KG1 (cell line): ENCODE data around the gene A4GALT.

Experiments used
- DNase-seq: peaks from one replicate; lab custom pipeline; 2025; lab: John Stamatoyannopoulos, UW

Gene A4GALT

GRCh38 chr22:42701694-42702093 lies 19.0 kb downstream of the A4GALT start:
- DNase-seq = no peak

DNA sequence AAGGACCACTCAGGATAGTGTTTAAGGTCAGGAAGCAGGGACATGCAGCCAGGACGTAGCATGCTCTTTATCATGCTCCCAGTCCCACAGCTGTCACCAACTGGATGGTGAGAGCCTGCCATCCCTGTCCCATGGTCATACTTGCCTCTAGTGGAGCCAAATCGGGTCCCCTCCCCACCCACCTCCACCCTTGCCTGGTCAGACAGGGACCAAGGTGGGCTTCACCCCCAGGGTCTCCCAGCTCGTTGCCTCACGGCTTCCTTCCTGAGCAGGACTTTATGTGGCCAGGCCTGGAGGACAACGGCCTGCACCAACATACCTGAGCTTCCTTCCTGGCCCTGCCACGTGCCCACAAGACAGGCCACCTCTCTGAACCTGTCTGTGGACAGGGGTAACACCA lies 19.8 kb downstream of the A4GALT start:
- no peak for DNase-seq

- no peak for DNase-seq
Measured at GRCh38 chr22:42700355-42700754, 20.3 kb downstream of the A4GALT start.

DNA sequence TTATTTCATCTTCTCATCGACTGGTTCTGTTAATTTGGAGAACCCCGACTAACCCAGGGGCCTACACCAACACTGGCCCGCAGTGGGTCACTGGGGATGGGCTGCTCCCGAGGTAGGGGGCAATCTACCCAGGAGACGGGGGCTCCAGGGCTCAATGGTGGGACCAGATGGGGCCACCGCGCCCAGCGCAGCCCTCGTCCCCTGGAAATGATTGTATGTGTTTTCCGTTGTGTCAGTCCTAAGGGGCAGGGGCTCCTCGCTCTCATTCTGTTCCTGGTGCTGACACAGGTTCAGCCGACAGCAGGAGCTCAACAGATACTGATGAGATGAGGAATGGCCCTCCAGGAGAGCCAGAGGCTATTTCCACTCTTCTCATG lies 20.7 kb downstream of the A4GALT start:
- DNase-seq = no peak

- DNase-seq = no peak
Measured at GRCh38 chr22:42699281-42699975, 21.2 kb downstream of the A4GALT start.

DNA sequence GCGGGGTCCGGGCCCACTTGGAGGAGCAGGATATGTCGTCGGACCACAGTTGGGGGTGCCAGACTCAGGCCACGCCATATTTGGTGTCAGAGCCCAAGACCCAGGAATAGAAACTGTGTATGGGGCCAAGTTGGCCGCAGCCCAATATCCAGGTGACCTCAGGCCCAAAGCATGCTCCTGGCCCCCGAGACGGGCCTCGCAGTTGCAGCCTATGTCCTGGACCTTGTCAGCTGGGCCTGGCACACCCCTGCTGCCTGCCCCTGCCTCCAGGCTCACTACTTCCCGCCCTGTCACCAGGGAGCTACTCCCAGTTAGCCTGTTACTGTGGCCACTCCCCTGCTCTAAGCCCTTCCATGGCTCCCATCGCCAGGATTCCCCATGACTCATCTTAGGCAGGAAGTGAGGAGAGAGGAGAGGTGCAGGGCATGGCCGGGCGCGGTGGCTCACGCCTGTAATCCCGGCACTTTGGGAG lies 23.1 kb downstream of the A4GALT start:
- no peak for DNase-seq

DNA sequence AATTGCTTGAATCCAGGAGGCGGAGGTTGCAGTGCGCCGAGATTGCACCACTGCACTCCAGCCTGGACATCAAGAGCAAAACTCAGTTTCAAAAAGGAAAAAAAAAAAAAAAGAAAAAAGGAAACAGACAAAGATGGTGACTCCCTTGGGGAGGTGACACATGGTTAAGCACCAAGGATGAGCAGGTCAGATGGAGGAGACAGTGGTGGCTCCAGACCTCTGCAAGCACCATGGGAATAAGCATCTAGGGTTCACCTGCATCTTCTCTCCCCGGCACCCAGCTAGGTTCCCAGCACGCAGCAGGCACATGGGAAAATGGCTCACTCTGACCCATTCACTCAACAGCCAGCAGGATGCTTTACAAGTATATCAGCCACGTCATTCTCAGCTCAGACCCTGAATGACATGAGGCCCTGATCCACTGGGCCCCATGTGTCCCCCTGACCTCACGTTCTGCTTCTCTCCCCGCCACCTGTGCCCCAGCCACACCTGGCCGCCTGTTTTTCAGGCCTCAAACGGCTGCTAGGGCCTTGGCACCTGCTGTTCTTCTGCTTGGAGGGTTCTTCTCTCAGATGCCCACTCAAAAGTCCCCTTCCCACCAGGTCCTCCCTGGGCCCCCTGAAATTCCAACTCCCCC lies 24.2 kb downstream of the A4GALT start:
- DNase-seq = no peak

DNA sequence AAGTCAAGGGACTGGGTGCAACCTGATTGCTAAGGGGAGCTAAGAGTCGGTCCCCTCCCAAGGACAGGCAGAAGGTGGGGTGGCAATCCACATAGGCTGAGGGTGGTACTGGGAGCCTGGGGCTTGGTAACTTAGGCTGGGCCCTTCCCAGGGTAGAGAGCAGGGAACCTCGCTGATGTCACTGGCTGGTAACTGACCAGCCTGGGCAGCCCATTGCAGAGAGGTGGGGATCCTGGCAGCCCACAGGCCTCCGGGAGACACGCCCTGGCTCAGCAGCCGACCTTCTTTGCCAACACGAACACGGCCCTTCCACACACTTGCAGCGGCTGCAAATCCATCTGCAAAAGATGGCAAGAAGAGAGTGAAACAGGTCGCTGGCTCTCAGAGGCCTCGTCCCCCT lies 25.4 kb downstream of the A4GALT start:
- no peak for DNase-seq

DNA sequence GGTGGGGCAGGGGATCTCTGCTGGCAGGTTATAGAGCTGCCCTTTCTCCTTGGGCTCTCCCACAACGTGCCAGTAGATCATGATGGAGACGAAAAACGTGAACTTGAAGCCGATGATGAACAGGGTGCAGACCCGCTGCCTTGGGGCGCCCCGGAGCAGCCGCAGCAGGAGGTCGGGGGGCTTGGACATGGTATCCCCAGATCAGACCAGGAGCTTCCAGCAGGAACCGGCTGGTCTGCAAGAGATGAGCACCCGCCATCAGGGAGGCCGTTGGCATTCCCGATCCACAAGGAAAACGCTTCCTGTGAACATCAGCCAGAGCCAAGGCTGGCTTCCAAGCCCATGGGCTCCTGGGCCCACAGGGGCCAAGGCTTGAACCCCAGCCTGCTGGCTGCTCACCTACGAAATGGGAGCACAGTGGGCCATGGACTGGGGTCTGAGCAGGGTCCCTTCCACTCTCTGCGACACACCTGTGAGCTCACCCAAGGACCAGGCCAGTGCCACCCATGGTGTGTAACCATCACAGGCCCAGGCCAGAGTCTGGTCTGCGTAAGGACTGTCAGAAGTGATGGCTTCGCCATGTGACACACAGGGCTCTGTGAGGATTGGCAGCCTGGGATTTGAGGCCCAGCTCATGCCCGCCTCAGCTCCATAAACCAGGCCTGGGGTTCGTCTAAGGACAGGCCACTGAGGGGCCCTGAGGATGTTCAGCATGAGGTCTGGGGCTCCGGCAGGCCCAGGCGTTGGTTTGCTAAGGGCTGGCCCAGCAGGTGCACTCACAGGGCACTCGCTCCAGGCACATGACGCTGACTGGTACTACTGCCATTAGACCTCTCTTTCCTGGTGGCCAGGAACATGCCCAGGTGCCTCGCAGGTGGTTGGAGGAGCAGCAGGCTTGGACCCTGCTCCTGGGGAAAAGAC lies 26.6 kb downstream of the A4GALT start:
- DNase-seq = no peak

- DNase-seq = no peak
Measured at GRCh38 chr22:42693055-42693762, 27.5 kb downstream of the A4GALT start.

GRCh38 chr22:42692239-42693054 lies 28.2 kb downstream of the A4GALT start:
- DNase-seq = no peak

DNA sequence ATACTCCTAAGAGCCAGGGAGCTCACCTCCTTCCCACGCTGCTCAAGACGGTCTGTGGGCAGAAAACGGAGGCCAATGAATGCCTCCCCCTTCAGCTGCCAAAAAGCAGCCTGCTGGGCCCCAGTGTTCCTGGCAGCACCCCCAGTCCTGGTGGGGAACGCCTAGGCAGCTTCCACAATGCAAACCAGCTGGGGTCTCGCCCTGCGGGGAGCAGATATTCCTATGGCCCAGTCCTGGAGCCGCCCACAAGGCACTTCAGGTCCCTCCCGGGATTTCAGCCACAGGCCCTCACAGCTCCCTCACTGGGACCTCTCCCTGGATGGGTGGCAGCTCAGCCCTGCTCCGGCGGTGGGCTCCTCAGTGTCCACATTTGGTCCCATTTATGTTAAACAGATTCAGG lies 29.2 kb downstream of the A4GALT start:
- no peak for DNase-seq

DNA sequence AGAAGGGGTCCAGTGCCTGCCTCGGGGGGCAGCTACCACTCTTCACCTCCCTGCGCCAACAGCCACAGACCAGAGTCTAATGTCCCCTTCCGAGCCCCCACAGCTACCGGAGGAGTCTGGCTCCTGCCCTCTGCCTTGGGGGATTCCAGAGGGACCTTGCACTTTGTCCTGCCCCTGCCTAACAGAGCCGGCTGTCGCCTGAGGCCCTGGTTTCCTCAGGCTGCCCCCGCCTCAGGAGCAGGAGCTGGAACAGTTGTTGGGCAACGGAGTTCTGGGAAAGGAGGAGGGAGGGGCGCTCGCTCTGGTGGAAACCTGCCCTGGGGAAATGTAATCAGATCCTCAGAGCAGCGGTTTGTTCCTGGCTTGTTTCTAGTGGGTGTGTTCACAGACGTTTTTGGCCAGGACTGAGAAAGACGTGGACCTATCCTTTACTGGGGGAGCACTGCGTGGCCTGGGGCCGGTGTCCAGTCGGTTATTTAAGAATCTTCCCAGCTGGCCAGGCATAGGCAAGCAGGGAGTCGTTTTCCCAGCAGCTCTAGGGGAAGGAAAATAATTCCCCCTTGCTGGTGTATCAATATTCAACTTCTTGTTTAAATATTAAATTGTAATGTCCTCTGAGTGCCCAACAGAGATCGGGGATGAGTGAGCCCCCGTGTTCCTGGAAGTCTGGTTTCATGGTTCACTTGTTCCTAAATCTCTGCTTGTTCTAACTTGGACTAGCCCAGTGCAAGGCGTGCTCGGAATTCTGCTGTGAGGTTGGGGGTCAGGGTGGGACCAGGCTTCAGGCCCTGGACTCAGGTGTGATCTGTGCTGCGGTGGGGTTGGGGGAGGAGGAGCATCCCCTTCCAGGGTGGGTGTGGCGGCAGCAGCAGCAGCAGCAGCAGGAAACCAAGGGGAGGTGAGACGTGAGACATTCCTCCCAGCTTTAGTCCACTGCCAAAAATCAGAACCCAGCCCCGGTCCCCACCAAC lies 32.1 kb downstream of the A4GALT start:
- no peak for DNase-seq

- DNase-seq = no peak
Measured at GRCh38 chr22:42686756-42687491, 33.7 kb downstream of the A4GALT start.

DNA sequence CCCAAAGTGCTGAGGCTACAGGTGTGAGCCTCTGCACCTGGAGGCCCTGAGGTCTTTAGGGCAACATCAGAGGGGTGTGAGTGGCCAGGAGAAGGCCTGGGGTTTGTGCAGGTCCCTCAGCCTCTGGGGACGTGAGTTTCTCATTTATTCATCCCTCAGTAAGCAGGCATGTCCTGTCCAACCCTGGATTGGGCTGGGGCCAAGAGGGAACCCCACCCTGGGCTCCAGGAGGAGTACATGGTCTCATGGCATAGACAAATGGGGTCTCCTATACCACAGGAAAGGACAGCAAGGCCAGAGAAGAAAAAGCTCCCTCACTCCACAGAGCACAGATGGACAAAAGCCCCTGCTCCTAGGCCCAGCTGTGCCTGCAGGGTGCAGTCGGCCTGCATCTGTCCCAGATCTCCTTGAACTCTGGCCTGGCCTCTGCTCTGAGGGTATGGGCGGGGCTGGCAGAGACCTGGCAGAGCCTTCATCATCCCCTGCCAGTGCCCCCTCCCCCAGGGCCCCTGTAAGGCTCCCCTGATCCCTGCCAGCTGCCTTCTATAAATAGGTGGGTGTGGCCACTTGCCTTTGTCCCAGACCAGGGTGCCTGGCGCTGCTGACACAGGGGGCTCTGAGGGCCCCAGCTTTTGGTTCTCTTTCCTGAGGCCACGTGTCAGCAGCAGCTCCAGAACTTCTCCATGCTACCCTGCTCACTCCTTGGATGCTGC lies 34.6 kb downstream of the A4GALT start:
- no peak for DNase-seq

- DNase-seq = no peak
Measured at GRCh38 chr22:42684462-42685195, 36.0 kb downstream of the A4GALT start.

- no peak for DNase-seq
Measured at GRCh38 chr22:42683578-42684283, 36.9 kb downstream of the A4GALT start.
